Measurements from ENCODE around the gene SPDYE4. TPM values are rescaled to one million over a fixed set of nuclear protein-coding genes. Genes with fewer than 3 reads are reported as not detected.
A peak's percentile ranks its signal among the peaks of the same experiment; 100 is the strongest.

Gene SPDYE4
- total RNA-seq, 2 donors from 2014 or later: not detected

DNA sequence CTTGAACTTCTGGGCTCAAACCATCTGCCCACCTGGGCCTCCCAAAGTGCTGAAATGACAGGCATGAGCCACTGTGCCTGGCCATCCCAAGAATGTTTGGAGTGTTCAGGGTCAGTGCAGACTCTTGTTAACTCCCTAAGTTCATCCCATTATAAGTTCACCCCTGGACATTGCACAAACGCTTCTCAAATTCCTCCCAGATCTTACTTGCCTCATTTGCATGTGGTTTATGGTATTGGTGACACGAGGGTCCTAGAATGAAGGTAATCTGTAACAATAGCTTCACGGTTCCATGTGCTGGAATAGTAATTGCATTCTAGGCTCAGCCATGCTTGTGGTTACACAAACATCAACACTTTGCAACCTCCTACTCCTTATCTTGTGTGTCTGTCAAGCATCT is 8.7 kb downstream of the SPDYE4 start:
- no peak for ATAC-seq
- Mint-ChIP-seq H3K36me3 (no peaks in the 10 kb centered on the region), H3K27ac (peak overlapping the region in 1 of 2 donors; percentile 55), H3K9me3 (no peaks in the 10 kb centered on the region)
- DNase-seq (ENCODE audit: low spot score in 2 of 2): no peak

GRCh38 chr17:8747742-8748141 is 10.6 kb downstream of the SPDYE4 start:
- ATAC-seq (no peak), DNase-seq (ENCODE audit: low spot score in 2 of 2) (no peak)
- no peaks in the 10 kb centered on the region for H3K36me3 Mint-ChIP-seq
- H3K27ac Mint-ChIP-seq: no peak overlapping the region
- H3K9me3 Mint-ChIP-seq: no peaks in the 10 kb centered on the region

DNA sequence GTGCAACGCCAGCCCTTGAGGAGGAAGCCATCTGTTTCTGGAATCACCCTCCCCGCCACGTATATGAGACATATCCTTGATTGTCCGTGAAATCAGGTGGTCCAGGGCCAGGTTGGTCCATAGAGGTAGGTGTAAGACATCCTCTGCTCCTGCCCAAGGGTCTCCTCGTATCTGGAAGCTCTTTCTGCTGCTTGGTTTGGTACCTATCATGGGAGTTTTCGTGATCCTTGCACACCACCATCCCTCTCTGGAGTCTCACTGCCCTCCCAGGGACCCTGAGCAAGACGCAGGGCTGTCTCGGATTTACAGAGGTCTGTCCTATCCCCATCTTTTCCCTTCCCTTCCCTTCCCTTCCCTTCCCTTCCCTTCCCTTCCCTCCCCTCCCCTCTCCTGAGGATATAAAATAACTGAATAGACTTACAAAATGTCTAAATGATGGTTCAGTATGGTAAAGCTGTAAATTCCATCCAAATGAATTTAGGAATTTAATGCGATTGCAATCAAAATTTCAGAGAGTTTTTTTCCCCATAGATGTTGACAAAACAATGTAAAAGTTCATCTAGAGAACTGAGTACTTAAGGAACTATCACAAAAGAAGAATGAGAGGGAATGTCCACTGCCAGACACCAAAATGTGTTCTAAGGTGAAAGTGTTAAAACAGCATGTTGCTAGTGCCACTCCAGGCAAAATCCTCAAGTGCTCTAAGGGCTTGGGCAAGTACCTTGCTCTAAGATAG is 11.7 kb downstream of the SPDYE4 start:
- ATAC-seq (peak in 1 of 2 donors; percentile 45), DNase-seq (ENCODE audit: low spot score in 2 of 2) (no peak)
- Mint-ChIP-seq H3K27ac (peak overlapping the region in 1 of 2 donors; percentile 88), H3K9me3 (no peaks in the 10 kb centered on the region), H3K36me3 (no peaks in the 10 kb centered on the region)

GRCh38 chr17:8745586-8746500 is 12.5 kb downstream of the SPDYE4 start:
- peak; percentile 86 to 87 for ATAC-seq
- Mint-ChIP-seq H3K36me3 (no peaks in the 10 kb centered on the region), H3K9me3 (no peaks in the 10 kb centered on the region), H3K27ac (peak overlapping the region; percentile 50 to 88)
- DNase-seq (ENCODE audit: low spot score in 2 of 2): peak; percentile 78 to 83

GRCh38 chr17:8744086-8744785 is 14.1 kb downstream of the SPDYE4 start:
- Mint-ChIP-seq H3K36me3 (no peaks in the 10 kb centered on the region), H3K27ac (peak overlapping the region in 1 of 2 donors; percentile 88)

DNA sequence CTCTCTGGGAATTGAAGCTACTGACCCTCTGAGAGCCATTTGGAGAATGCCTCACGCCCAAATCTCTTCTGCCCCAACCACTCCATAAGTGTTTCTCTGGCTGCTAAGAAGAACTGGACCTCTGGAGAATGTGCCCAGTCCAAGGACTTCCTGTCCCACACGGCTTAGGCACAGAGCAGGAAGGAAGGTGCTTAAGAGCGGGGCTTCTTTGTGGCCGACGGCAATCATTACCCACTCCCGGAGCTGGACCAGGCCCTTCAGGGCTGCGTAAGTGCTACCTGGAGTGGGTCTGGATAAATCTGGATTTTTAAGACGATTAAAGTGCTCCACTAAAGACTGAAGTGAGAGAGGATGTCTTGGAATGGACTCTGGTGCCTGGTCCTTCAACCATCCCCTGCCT is 15.5 kb downstream of the SPDYE4 start:
- no peaks in the 10 kb centered on the region for H3K9me3 Mint-ChIP-seq
- peak in 1 of 2 donors; percentile 39 for DNase-seq (ENCODE audit: low spot score in 2 of 2)
- no peak for ATAC-seq
- H3K27ac Mint-ChIP-seq: peak overlapping the region in 1 of 2 donors; percentile 23
- H3K36me3 Mint-ChIP-seq: no peaks in the 10 kb centered on the region

More at GRCh38 chr17:8744086-8744785, 14.1 kb downstream of the SPDYE4 start:
- no peak for DNase-seq (ENCODE audit: low spot score in 2 of 2)
- H3K9me3 Mint-ChIP-seq: no peaks in the 10 kb centered on the region
- no peak for ATAC-seq

- peak in 1 of 2 donors; percentile 52 for DNase-seq (ENCODE audit: low spot score in 2 of 2)
- no peak overlapping the region for H3K27ac Mint-ChIP-seq
- no peaks in the 10 kb centered on the region for H3K36me3 Mint-ChIP-seq
- no peaks in the 10 kb centered on the region for H3K9me3 Mint-ChIP-seq
- ATAC-seq: no peak
Observed at GRCh38 chr17:8742274-8742673, 16.1 kb downstream of the SPDYE4 start.

DNA sequence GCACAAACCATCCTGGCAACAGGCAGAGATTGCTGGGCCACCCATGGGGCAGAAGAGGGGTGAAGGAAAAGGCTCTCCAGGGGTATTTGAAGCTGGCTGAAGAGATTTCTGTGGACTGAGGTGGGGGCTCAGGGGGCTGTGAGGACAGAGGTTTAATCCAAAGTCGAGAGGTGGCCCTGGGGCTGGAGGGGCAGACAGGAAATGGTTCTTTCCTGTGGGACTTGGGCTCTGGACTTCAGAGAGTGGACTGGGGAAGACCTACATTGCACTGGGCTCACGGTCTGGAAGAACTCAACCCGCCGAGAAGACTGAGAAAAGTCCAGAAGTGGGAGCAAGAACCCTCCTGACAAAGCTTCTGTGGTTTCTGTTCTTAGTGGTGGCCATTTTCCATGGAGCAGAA is 16.6 kb downstream of the SPDYE4 start:
- ATAC-seq (no peak), DNase-seq (ENCODE audit: low spot score in 2 of 2) (no peak)
- no peak overlapping the region for H3K27ac Mint-ChIP-seq
- no peaks in the 10 kb centered on the region for H3K9me3 Mint-ChIP-seq
- no peaks in the 10 kb centered on the region for H3K36me3 Mint-ChIP-seq

DNA sequence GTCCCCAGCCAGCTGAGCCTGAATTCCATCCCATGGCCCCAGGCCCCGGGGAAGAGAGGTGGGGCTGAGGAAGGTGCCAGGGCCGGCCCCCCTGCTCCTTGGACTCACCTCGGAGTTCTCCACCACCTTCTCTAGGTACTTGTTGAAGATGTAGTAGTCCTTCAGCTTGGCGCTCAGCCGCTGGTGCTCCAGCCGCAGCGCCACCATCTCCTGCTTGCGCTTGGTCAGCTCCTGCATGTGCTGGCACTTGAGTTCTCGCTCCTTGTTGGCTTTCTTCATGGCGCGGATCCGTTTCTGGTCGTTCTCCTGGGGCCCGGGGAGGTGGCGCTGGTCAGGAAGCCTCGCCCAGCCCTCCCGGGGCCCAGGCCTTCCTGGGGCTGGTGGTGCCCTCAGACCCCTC is 17.0 kb downstream of the SPDYE4 start:
- peak overlapping the region in 1 of 2 donors; percentile 89 for H3K27ac Mint-ChIP-seq
- no peak for ATAC-seq
- H3K36me3 Mint-ChIP-seq: no peaks in the 10 kb centered on the region
- no peak for DNase-seq (ENCODE audit: low spot score in 2 of 2)
- H3K9me3 Mint-ChIP-seq: no peaks in the 10 kb centered on the region

DNA sequence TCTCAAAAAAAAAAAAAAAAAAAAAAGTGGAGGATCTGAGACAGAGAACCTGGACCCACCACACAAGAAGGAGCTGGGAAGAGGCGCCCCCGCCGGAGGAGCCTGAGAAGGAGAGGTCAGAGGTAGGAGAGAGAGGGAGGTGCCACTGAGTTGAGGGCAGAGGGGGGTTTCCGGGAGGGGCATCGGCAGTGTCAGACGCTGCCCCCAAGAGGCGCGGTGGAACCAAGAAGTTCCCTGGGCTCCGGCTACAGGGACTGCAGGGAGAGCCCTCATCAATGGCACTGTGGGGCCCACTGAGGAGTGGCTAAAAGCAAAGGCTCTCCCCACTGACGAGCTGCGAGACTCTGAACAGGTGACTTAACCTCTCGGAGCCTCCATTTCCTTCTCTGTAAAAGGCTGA is 17.9 kb downstream of the SPDYE4 start:
- DNase-seq (ENCODE audit: low spot score in 2 of 2): no peak
- Mint-ChIP-seq H3K27ac (peak overlapping the region; percentile 51 to 89), H3K36me3 (no peaks in the 10 kb centered on the region), H3K9me3 (no peaks in the 10 kb centered on the region)
- ATAC-seq: peak; percentile 47 to 57

DNA sequence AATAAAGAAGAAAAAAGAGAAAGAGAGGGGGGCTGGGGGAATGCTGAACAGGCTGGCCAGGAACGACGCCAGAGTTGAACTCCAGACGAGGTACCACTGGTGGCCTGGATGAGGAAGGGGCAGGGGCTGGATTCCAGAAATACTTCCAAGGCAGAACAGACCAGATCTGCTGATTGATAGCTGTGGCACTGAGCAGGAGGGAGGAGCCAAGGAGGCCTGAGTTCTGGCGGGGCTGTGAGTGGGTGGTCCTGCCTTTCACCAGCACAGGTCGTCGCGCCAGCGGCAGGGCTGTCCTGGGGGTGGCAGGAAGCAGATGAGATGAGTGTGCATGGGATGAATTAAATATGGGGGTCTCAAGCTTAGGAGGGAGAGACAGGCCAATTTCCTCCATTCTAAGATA is 19.2 kb downstream of the SPDYE4 start:
- Mint-ChIP-seq H3K36me3 (no peaks in the 10 kb centered on the region), H3K27ac (peak overlapping the region in 1 of 2 donors; percentile 32), H3K9me3 (no peaks in the 10 kb centered on the region)
- ATAC-seq (no peak), DNase-seq (ENCODE audit: low spot score in 2 of 2) (no peak)

DNA sequence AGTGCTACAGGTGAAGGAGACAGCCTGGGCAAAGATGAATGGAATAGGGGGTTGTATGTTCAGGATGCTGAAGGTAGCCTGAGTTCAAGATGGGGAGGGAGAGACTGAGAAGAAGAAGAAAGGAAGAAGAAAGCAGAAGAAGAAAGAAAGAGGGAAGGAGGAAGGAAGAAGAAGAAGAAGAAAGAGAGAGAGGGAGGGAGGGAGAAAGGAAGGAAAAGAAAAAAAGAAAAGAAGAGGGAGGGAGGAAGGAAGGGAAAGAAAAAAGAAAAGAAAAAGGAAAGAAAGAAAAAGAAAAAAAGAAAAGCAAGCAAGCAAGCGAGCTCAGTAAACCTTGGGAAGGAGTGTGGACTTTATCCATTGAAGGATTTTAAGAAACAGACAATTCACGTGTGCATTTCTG is 21.6 kb downstream of the SPDYE4 start:
- H3K36me3 Mint-ChIP-seq: no peaks in the 10 kb centered on the region
- no peaks in the 10 kb centered on the region for H3K9me3 Mint-ChIP-seq
- no peak for ATAC-seq
- no peak overlapping the region for H3K27ac Mint-ChIP-seq
- no peak for DNase-seq (ENCODE audit: low spot score in 2 of 2)

DNA sequence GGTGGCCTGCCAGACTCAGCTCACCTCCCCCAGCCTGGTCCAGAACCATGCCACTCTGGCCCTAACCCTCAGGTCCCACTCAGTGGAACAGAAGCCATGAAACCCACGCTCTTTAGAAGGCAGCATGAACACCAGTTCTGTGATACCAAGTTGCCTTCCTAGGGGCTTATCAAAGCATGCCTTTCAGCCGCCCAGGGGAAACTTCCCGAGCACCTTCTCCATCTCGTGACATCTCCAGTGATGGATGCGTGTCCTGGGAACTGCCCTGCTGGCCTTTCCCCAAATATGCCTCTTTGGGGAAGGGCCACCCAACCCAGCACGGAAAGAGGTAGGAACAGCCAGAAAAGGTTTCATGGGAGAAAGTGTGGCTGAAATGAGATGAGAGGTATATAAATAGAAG is 22.0 kb downstream of the SPDYE4 start:
- ATAC-seq (no peak), DNase-seq (ENCODE audit: low spot score in 2 of 2) (peak in 1 of 2 donors; percentile 34)
- Mint-ChIP-seq H3K27ac (no peak overlapping the region), H3K36me3 (no peaks in the 10 kb centered on the region), H3K9me3 (no peaks in the 10 kb centered on the region)

DNA sequence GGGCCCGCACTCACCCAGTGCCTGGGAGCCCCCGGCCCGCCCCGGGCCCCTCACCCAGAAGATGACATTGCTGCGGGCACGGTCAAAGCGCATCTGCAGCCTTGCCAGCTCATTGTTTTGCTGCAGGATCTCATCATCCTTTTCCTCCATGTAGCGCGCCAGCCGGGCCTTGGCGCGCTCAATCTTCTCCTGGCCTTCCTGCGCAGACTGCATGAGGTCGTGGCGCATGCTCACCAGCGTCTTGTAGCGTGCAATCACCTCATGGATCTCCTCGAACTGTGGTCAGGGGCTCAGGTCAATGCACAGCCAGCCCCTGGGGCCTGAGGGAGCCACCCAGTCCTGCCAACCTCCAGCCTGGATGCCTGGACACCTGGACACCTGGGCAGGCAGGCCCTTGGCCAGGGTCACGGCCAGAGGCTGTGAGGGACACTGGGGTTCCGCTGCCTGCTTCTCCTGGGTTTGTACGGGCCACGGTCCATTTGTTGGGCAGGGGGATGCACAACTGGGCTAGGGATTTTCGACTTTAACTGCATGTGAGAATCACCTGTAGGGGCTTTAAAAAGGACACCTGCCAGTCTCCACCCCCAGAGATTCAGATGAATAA is 22.9 kb downstream of the SPDYE4 start:
- Mint-ChIP-seq H3K27ac (no peak overlapping the region), H3K36me3 (no peaks in the 10 kb centered on the region), H3K9me3 (no peaks in the 10 kb centered on the region)
- no peak for ATAC-seq
- peak in 1 of 2 donors; percentile 26 for DNase-seq (ENCODE audit: low spot score in 2 of 2)

DNA sequence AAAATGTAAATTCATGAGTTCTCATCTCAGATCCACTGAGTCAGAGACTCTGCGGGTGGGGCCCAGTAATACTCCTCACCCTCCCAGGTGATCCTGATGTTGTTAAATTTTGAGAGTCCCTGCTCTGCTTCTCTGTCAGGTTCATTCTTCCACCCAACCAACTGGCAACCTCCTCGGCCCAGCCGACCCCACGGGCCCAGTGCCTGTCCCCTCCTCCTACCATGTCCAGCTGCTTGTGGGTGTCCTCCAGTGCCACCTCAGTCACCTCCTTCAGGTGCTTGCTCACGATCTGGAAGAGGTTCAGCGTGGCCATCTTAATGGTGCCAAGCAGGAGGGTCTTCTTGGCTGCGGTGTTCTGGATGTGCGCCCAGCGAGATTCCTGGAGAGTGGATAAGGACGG is 23.5 kb downstream of the SPDYE4 start:
- no peak overlapping the region for H3K27ac Mint-ChIP-seq
- ATAC-seq (no peak), DNase-seq (ENCODE audit: low spot score in 2 of 2) (no peak)
- no peaks in the 10 kb centered on the region for H3K36me3 Mint-ChIP-seq
- H3K9me3 Mint-ChIP-seq: no peaks in the 10 kb centered on the region

DNA sequence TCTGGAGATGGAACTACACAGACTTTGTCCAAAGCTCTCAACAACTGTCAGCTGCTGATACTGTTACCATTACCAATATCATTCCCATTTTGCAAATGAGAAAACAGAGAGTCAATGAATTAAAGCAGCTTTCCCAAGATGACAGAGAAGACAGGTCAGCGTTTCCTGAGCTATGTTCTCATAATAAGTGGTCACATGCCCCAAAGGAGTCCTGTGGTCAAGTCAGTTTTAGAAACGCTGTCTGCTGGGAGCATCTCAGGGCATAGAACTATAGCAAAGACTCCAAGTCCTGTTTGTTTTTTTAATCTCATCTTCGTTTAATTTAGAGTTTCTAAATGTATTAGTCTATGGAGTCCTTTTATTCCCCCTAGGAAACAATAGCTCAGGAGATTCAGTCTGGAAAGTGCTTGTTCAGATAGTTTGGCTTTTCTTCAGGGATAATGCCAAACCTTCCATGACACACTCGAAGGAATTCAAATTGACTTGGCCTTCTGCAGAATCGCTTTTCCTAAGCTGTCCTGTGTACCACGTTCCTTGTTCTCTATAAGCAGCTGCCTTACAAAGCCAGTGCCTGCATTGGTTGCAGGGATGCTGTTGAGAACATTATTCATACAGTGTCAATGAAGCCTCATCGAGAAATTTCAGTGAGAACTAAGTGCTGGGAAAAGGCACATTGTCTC is 25.8 kb downstream of the SPDYE4 start:
- no peak for ATAC-seq
- H3K27ac Mint-ChIP-seq: no peak overlapping the region
- H3K9me3 Mint-ChIP-seq: no peaks in the 10 kb centered on the region
- no peak for DNase-seq (ENCODE audit: low spot score in 2 of 2)
- H3K36me3 Mint-ChIP-seq: no peaks in the 10 kb centered on the region
